ENCODE results near the gene PTPN18.
"Not testable (repeated sequence)": the region's sequence is repeated elsewhere in the genome, so short reads cannot be mapped to it uniquely, and the experiment has no call there.

The PTPN18 gene, protein sequence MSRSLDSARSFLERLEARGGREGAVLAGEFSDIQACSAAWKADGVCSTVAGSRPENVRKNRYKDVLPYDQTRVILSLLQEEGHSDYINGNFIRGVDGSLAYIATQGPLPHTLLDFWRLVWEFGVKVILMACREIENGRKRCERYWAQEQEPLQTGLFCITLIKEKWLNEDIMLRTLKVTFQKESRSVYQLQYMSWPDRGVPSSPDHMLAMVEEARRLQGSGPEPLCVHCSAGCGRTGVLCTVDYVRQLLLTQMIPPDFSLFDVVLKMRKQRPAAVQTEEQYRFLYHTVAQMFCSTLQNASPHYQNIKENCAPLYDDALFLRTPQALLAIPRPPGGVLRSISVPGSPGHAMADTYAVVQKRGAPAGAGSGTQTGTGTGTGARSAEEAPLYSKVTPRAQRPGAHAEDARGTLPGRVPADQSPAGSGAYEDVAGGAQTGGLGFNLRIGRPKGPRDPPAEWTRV

DNA sequence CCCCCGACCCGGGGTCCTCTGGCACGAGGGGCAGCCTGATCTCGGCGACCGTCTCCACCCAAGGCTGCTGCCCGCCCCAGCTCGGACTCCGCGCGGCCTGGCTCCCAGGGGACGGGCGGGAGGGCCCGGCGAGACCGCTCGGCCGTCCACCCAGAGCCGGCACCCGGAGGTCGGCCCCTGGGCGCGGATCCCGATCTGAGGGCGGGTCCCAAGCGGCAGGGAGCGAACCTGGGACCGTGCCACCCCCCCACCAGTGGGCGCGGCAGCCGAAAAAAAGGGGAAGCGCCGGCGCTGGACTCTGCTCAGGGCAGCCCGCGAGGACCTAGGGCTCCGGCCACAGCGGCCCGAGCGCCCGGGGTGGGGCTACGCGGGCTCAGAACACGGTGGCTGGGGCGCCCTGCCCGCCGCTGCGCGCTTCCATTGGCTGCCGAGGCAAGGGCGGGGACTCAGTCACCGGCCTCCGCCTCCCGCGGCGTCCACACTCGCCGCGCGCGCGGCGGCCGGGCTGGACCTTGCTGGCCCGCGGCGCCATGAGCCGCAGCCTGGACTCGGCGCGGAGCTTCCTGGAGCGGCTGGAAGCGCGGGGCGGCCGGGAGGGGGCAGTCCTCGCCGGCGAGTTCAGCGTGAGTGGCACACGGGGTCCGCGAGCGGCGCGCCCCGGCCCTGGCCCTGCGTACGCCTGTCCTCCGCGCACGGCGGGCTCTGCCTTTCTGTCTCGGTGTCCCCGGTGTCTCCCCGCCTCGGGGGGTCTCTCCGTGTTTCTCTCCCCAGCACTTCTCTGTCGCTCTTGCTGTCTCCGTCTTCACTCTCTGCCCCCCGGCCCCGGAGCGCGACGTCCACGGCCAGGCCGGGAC lies at the start of gene PTPN18:
Gene PTPN18, plus strand, starts transcription at position 479 of the 854 bp plus-strand sequence. Its CDS starts 52 bp downstream, at position 531.
- peak; percentile 84 for DNase-seq

DNA sequence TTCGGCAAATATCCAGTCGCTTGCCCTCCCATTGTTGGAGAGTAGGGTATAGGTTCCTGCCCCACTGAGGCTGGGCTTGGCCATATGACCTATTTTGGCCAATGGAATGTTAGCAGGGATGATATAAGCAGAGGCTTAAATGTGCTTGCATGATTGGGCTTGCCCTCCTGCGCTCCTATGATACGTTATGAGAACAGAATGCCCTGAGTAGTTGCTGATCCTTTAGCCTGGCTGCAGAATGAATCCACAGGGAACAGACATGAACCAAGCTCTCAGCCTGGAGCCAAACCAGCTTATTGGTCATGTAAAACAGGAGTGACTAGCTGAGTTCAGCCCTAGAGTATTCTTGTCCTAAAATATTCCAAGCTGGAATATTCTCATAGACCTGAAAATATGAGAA lies 48.0 kb upstream of the PTPN18 start:
- DNase-seq, result no peak

DNA sequence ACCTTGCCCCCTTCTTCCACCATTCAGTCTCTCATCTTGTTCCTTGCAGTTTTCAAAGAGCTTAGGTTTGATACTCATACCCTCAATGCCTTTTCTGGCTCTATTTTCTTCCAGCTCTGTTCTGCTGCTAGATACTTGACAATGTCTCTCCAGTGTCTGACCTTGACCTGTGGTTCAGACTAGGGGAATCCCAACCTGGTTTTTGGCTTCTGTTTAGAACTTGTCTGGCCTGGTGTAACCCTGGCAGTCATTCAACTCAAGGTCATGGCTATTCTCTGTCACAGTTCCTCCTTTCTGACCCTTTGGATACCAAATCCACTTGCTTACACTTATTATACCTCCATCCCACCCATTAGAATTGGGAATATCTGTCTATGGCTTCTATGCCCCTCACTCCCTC lies 45.0 kb upstream of the PTPN18 start:
- no peak for DNase-seq

DNA sequence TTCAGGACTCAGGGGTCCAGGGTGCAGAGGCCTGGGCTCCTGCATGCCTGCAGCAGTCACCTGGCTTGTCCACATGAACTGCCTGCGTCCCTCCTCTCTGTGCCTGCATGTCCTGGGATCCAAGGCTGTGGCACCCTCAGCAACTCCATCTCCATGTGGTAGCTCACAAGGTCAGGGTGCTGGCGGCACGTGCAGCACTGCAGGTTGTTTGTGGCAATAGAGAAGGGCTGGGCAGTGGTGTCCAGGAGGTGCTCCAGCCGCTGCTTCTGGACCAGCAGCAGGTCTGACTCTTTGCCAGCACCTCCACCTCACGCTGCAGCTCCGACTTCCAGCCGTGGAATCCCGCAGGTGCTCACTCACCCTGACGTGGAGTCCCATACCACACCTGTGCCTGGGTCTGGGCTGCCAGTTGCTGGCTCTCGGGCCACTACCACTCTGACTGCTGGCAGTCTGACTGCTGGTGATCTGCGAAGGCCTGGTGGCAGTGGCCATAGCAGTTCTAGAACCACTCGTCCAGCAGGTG lies 42.0 kb upstream of the PTPN18 start:
- no peak for DNase-seq

DNA sequence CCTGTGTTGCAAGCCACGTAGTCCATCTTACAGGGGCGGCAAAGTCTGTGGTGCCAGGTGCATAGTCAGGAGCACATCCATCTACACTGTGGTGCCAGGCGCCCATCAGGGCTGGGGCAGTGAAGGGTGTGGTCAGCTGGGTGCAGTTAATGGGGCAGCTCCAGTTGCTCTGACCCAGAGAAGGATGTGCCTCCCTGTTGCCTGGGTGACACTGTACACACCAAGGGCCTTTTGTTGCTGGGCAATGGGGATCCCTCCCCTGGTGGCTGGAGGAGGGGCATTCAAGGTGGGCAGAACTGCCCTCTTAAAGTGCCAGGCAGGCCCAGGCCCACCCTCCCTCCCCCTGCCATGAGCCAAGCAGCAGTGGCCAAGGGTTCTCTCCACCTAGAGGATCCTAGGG lies 41.5 kb upstream of the PTPN18 start:
- DNase-seq, result no peak

DNA sequence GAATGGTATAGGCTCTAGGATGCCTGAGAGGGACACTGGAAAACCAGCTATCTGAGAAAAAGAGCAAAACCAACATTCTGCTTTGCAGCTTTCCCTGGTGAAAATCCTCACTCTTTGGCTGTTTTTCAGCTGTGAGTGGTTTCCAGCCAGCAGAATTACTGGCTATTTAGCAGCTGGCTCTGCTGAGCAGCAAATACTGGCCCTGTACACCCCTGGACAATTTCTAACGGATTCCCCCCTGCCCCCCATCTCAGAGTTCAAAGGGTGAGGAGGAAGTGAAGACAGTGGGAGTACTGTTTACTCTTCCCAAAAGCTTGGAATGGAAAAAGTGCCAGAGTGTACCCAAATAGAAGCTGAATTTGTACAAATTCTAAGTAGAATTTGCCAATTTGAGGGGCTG lies 39.3 kb upstream of the PTPN18 start:
- DNase-seq, result no peak

DNA sequence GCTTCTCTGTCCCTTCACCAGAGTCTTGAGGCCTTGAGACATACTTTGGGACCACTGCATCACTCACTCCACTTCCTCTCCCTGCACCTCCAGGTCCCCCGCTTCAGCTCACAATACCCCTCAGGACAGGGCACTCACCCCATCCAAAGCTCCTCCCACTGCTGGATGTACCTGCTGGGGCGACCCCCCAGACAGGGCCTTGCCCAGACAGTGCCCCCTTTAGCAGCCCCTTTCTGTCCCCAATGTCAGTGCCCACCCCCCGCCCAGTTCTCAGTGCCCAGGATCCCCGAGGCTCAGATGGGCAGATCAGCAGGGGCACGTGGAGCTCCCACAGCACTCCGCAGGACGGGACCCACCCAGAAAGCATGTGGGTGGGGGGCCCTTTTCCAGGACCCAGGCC lies 37.0 kb upstream of the PTPN18 start:
- DNase-seq, result no peak

DNA sequence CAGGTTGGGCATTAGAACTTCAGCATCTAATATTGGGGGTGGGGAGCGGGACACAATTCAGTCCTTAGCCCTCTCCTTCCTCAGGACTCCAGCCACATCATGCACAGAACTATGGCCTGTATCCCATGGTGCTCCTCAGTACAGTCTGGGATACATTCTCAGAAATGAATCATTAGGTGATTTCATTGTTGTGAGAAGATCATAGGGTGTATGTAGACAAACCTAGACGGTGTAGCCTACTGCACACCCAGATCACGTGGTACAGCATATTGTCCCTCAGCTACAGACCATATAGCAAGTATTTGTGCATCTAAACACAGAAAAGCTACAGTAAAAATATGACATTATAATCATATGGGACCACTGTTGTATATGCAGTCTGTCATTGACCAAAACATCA lies 36.3 kb upstream of the PTPN18 start:
- no peak for DNase-seq

DNA sequence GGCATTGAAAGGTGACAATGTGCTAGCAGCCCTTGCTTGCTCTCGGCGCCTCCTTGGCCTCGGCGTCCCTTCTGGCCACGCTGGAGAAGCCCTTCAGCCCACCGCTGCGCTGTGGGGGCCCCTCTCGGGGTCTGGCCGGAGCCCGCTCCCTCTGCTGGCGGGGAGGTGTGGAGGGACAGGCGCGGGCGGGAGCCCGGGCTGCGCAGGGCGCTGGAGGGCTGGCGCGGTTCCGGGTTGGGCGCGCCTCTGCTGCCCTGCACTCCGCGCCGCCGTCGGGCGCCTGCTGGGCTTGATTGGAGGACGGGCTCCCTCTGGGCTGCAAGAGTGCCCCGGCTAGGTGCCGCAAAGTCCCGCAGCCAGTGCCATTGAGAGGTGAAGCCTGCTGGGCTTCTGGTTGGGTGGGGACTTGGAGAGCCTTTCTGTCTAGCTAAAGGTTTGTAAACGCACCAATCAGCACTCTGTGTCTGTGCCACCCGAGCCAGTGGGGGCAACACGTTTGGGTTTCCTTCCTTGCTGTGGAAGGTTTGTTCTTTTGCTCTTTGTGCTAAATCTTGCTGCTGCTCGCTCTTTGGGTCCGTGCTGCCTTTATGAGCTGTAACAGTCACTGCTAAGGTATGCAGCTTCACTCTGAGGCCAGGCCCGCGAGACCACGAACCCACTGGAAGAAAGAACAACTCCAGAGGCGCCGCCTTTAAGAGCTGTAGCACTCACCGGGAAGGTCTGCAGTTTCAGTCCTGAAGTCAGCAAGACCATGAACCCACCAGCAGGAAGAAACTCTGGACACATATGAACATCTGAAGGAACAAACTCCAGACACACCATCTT lies 27.9 kb upstream of the PTPN18 start:
- DNase-seq, result peak; percentile 69

DNA sequence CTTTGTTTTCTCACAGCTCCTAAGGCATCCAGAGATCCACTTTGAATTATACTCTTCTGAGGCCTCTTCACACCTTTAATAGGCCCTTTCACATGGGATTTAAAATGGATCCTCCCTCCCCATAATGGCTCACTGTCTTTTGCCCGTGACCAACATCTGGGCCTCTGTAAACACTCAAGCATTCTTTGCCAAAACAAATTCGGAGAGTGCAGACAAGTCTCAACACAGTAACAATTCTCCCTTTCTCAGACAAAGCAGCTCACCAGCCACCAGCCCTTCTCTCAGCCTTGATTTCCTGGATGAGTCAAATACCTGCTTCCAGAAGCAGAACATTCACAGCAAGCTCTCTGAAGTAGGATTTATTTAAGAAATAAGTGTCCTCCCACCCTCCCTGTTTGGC lies 27.1 kb upstream of the PTPN18 start:
- DNase-seq, result peak; percentile 40

DNA sequence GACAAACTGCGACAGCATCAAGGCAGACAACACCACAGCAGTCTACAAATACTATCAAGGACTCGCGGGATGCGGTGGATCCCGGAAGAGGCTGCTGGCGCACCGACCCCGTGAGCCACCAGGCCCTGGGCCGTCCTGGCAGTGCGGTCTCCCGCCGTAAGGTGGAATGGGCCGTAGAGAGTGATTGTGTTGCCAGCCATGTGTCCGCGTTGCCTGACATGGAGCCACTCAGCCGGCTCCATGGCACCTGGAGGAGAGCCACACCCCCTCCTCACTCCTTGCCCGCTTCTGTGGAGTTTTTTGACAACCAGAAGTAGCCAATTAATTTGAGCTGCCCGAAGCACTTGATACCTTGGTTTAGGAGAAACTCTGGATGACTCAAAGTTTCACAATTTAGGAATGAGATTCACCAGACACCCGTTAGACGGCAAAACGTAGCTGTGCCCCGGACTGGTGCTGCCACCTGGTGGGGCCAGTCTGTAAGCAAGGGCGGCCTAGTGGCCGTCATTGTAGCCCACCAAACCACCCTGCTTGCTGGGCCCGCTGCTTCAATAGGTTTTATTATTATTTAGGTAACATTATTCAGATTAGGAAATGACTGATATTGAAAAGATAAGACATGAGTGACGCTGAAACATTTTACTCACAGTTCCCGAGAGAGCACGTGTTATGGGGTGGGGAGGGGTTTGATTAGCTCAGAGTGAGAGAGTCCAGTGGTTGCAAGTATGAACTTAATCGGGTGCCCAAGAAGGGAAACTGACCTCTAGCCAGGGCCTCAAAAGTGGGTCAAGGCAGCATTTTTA lies 23.4 kb upstream of the PTPN18 start:
- DNase-seq, result peak; percentile 76

DNA sequence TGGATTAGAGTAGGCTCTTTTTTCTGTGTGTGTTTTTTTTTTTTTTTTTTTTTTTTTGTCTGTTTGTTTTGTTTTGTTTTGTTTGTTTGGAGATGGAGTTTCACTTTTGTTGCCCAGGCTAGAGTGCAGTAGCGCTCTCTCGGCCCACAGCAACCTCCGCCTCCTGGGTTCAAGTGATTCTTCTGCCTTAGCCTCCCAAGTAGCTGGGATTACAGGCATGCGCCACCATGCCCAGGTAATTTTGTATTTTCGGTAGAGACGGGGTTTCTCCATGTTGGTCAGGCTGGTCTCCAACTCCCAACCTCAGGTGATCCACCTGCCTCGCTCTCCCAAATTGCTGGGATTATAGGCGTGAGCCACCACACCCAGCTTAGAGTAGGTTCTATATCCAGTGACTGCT lies 22.6 kb upstream of the PTPN18 start:
- not testable (repeated sequence) for DNase-seq

DNA sequence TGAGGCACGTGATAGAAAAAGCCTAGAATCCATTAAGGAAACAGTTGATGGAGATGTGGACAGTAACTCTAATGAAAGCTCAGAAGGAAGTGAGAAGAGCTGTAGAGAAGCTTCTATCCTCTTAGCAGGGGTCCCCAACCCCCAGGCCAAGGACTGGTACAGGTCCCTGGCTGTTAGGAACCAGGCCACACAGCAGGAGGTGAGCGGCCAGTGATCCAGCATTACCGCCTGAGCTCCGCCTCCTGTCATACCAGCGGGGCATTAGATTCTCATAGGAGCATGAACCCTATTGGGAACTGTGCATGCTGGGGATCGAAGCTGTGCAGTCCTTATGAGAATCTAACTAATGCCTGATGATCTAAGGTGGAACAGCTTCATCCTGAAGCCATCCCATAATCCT lies 21.8 kb upstream of the PTPN18 start:
- no peak for DNase-seq

DNA sequence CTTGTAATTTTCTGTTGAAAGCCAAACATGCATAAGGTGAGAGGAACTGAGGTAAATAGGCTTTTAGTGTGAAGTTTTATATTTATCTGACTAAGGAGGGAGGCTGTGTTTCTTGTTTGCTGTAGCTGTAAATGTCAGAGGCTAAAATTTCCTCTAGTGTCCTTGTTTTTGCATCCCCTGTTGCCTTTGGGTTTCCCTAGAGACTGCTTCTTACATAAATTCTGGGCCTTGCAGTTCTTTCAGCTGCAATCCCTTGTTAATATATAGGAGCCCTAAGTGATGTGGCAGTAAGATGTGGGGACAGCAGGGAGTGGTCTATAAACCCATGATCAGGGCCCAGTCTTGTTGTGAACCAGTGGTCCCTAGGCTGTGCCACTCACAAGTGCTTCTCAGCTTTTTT lies 20.6 kb upstream of the PTPN18 start:
- DNase-seq, result no peak

DNA sequence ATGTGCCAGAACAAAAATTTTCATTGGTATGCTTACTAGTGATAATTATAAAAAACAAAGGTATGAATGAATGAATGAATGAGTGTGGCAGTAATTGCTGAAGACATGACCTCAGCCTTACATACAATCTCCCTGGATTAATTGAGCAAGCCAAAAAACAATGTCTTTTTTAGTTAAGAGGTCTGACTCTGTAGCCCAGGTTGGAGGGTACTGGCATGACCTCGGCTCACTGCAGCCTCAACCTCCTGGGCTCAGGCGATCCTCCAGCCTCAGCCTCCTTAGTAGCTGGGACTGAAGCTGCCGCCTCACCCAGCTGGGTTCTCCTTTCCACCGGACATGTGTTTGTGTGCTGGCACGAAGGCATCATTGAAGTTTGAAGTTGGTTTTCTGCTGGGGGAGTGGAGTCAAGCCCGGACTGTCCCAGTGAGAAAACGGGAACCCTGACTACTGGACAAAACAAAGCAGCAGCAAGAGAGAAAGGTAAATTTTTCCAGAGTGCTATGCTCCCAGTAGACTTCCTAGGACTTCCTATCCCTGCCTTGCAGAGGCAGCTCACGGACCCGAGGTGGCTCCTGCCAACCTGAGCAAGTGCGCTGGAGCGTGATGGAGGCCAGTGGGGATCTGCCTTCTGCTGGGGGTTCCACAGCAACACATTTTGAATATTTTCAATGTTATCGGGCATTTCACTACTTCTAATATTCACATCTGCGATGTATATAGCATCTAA lies 19.5 kb upstream of the PTPN18 start:
- no peak for DNase-seq

DNA sequence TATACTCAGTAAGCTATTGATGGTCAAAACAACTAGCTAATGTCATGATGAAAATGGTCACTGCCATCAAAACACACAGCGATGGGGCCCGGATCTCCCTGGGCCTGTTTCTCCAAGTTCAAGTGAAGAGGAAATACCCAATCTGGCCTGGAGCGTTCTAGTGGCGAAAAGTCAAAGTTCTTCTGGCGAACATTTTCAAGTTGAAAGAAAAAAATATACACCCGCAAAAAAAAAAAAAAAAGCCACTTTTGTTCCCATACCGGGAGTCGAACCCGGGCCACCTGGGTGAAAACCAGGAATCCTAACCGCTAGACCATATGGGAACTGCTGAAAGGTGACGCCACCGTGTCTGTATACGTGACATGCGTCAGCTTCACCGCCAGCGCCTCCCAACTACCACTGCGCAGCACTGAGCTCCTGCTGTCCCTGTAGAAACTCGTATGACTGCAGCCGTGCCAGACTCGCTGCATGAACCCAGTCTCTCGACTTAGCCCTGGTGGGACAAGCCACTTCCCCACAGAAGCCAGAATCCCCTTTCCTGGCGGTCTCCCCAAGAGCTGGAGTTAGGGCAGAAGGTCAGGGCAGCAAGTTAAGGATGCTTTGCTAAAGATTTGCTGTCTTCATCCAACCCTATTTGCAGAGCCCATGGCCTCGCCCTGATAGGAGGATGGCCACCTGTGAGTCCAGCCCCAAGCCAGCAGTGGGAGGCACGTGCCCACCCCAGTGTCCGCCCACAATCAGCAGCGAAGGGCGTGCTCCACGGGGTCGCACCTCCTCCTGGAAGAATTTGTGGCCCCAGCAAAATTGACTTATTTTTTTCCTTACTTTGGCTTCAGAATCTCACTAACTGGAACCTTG lies 18.8 kb upstream of the PTPN18 start:
- DNase-seq, result peak; percentile 98

DNA sequence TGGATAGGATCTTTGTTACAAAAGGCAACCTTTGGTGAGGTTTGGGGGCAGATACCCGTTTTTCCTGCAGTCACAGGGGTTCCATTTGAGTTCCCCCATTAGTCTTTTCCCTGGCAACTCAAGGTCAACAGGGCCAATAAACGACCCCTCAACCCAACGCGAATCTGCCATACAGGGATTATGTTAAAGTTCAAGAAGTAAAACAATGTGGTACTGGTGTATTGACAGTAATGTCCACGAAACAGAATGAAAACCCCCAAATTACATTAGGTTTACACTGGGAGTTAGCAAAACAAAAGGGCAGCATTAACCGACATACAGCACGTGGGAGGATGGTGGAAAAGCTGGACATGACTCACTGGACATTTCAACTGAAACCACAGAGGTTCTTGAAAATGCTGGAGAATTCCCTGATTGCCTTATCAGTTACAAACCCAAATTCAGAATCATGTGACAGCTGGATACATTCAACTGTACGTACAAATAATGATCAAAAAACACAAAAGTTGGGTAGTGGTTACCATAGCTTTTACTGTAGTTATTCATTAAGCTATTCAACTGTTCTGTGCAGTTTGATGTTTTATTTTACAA lies 18.0 kb upstream of the PTPN18 start:
- no peak for DNase-seq

DNA sequence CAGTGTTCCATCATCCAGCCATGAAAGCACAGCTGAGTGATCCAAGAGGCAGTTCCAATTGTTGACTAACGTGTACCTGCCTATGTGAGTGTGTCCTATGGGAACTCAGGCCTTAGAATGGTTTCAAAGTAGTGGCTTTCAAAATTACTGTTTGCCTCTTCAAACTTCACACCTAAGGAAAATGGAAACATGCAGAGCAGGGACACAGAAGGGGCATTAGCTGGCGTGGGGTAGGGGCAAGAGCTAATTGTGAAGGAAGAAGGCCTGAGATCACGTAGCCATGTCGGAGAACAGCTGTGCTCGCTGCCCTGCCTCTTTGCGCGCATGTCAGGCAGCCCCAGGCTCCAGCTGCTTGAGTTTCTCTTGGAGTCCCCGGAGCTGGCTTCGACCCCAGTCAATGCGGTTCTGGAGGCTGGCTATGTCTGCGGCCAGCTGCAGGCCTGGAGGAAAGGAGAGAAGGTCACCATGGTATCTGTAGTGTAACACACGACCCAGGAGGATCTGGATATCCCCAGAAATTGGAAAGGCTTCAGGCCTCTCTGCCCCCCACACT lies 17.0 kb upstream of the PTPN18 start:
- DNase-seq, result no peak
